NOMO-1 treated with dmso at 0.1 percent for 144 hours (cell line): ENCODE data around the gene TLNRD1.

Source experiments
- DNase-seq: peaks from one replicate; lab custom pipeline; 2025; ENCODE audit not compliant: unreplicated experiment; lab: John Stamatoyannopoulos, UW

The TLNRD1 gene

GRCh38 chr15:81053621-81054020, 52.9 kb downstream of the TLNRD1 start:
- no peak for DNase-seq

DNA sequence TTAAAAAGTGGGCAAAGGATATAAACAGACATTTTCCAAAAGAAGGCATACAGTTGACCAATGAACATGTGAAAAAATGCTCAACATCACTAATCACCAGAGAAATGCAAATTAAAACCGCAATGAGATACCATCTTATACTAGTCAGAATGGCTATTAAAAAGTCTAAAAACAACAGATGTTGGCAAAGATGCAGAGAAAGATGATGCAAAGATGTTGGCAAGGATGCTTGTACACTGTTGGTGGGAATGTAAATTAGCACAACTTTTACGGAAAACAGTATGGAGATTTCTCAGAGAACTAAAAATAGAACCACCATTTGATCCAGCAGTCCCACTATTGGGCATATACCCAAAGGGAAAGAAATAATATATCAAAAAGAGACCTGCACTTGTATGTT, 53.5 kb downstream of the TLNRD1 start:
- DNase-seq, result no peak
